H9 (cell line): ENCODE measurements around the gene KRTAP2-2. TPM values are rescaled to one million over a fixed set of nuclear protein-coding genes. Genes with fewer than 3 reads are reported as not detected.

Experiments used
- DNase-seq: peaks from one replicate; pipeline ENCODE4 v3.0.0-alpha.2; 2017
- H2AFZ ChIP-seq: one replicate; pipeline ENCODE4 v1.6.1; 2013; ENCODE audit warnings: mild to moderate bottlenecking, low read length, control low read depth, moderate library complexity
- H2AK5ac ChIP-seq: 2 replicates; pipeline ENCODE4 v1.6.1; 2013; ENCODE audit warnings: low read length, control low read depth, mixed read lengths; ENCODE audit not compliant: insufficient read length
- H2BK120ac ChIP-seq: one replicate; pipeline ENCODE4 v1.6.1; 2013; ENCODE audit warnings: low read depth, mild to moderate bottlenecking, low read length, control low read depth, inconsistent platforms; ENCODE audit not compliant: poor library complexity, severe bottlenecking
- H2BK12ac ChIP-seq: 2 replicates; pipeline ENCODE4 v1.6.1; 2013; ENCODE audit warnings: low read length, control low read depth, mixed read lengths, low read depth; ENCODE audit not compliant: insufficient read length
- H2BK15ac ChIP-seq: 2 replicates; pipeline ENCODE4 v1.6.1; 2013; ENCODE audit warnings: low read depth, low read length, control low read depth
- H2BK20ac ChIP-seq: one replicate; pipeline ENCODE4 v1.6.1; 2013; ENCODE audit warnings: low read depth, mild to moderate bottlenecking, low read length, control low read depth, inconsistent platforms; ENCODE audit not compliant: poor library complexity, severe bottlenecking
- H2BK5ac ChIP-seq: 2 replicates; pipeline ENCODE4 v1.6.1; 2013; ENCODE audit warnings: low read length, control low read depth, mixed read lengths; ENCODE audit not compliant: insufficient read length
- H3K14ac ChIP-seq: 2 replicates; pipeline ENCODE4 v1.6.1; 2013; ENCODE audit warnings: low read length, control low read depth; ENCODE audit not compliant: insufficient read depth
- H3K18ac ChIP-seq: 2 replicates; pipeline ENCODE4 v1.6.1; 2013; ENCODE audit warnings: low read depth, mild to moderate bottlenecking, mixed read lengths, low read length, control low read depth; ENCODE audit not compliant: insufficient read length
- H3K23ac ChIP-seq: 2 replicates; pipeline ENCODE4 v1.6.1; 2013; ENCODE audit warnings: low read length, control low read depth, mixed read lengths, low read depth; ENCODE audit not compliant: insufficient read length
- H3K23me2 ChIP-seq: 2 replicates; pipeline ENCODE4 v1.6.1; 2013; ENCODE audit warnings: low read depth, mild to moderate bottlenecking, mixed read lengths, low read length, control low read depth; ENCODE audit not compliant: insufficient read length, poor library complexity, severe bottlenecking
- H3K27ac ChIP-seq: 2 replicates; pipeline ENCODE4 v1.5.1; 2013; ENCODE audit warnings: low read length, control low read depth, mixed read lengths, low read depth; ENCODE audit not compliant: insufficient read length
- H3K27me3 ChIP-seq: 2 replicates; pipeline ENCODE4 v1.6.1; 2013; ENCODE audit warnings: low read length, control low read depth, inconsistent platforms; ENCODE audit not compliant: insufficient read depth
- H3K4ac ChIP-seq: 2 replicates; pipeline ENCODE4 v1.6.1; 2013; ENCODE audit warnings: low read depth, mild to moderate bottlenecking, control low read depth, inconsistent platforms, low read length, moderate library complexity
- H3K4me1 ChIP-seq: 2 replicates; pipeline ENCODE4 v1.6.1; 2013; ENCODE audit warnings: low read length, control low read depth, inconsistent platforms; ENCODE audit not compliant: insufficient read depth
- H3K4me2 ChIP-seq: 2 replicates; pipeline ENCODE4 v1.6.1; 2013; ENCODE audit warnings: low read length, control low read depth, mixed read lengths; ENCODE audit not compliant: insufficient read length, insufficient read depth
- H3K56ac ChIP-seq: 2 replicates; pipeline ENCODE4 v1.6.1; 2013; ENCODE audit warnings: low read depth, mild to moderate bottlenecking, mixed read lengths, low read length, control low read depth; ENCODE audit not compliant: insufficient read length
- H3K79me1 ChIP-seq: 2 replicates; pipeline ENCODE4 v1.6.1; 2013; ENCODE audit warnings: low read depth, mild to moderate bottlenecking, moderate library complexity, low read length, control low read depth, inconsistent platforms; ENCODE audit not compliant: insufficient read depth, poor library complexity, severe bottlenecking
- H3K79me2 ChIP-seq: 2 replicates; pipeline ENCODE4 v1.6.1; 2013; ENCODE audit warnings: low read length, control low read depth, inconsistent platforms; ENCODE audit not compliant: insufficient read depth
- H3K9ac ChIP-seq: 2 replicates; pipeline ENCODE4 v1.6.1; 2013; ENCODE audit warnings: low read length, control low read depth, mixed read lengths; ENCODE audit not compliant: insufficient read length; ENCODE audit errors: extremely low read depth
- H3K9me3 ChIP-seq: one replicate; pipeline ENCODE4 v1.6.1; 2013; ENCODE audit warnings: low read depth, low read length, inconsistent platforms; ENCODE audit not compliant: control insufficient read depth
- H3T11ph ChIP-seq: one replicate; pipeline ENCODE4 v1.6.1; 2013; ENCODE audit warnings: mild to moderate bottlenecking, low read length, control low read depth, inconsistent platforms
- H4K20me1 ChIP-seq: one replicate; pipeline ENCODE4 v1.6.1; 2013; ENCODE audit not compliant: control insufficient read depth, insufficient read length, insufficient read depth
- H4K5ac ChIP-seq: 2 replicates; pipeline ENCODE4 v1.6.1; 2013; ENCODE audit warnings: low read depth, mild to moderate bottlenecking, mixed read lengths, low read length, control low read depth; ENCODE audit not compliant: insufficient read length
- H4K8ac ChIP-seq: replicated peaks from 2 replicates; pipeline ENCODE4 v1.6.1; 2013; ENCODE audit warnings: low read length, control low read depth, mixed read lengths, low read depth; ENCODE audit not compliant: insufficient read length
- H4K91ac ChIP-seq: 2 replicates; pipeline ENCODE4 v1.6.1; 2013; ENCODE audit warnings: low read depth, mild to moderate bottlenecking, moderate library complexity, mixed read lengths, low read length, control low read depth; ENCODE audit not compliant: insufficient read length
- H3K27ac Mint-ChIP-seq, 3 experiments: 2 replicates in 2 of 3; 3 replicates in 1 of 3; pipeline ENCODE4 v1.8.0; 2020 to 2021; ENCODE audit warnings: mixed read lengths in 3 of 3, mild to moderate bottlenecking in 1 of 3, moderate library complexity in 1 of 3
- H3K27me3 Mint-ChIP-seq: 2 replicates; pipeline ENCODE4 v1.8.0; 2021; ENCODE audit warnings: low read depth, mild to moderate bottlenecking, moderate library complexity, mixed read lengths
- H3K36me3 Mint-ChIP-seq, 3 experiments: 2 replicates in 2 of 3; 3 replicates in 1 of 3; pipeline ENCODE4 v1.8.0; 2020 to 2021; ENCODE audit warnings: low read depth in 3 of 3, mixed read lengths in 3 of 3; ENCODE audit not compliant: insufficient read depth in 1 of 3
- H3K4me1 Mint-ChIP-seq, 2 experiments: 2 replicates each; pipeline ENCODE4 v1.8.0; 2020; ENCODE audit warnings: mixed read lengths in 2 of 2
- H3K4me3 Mint-ChIP-seq, 2 experiments: 2 replicates in 1 of 2; 3 replicates in 1 of 2; pipeline ENCODE4 v1.8.0; 2020 to 2021; ENCODE audit warnings: mild to moderate bottlenecking in 2 of 2, mixed read lengths in 2 of 2, moderate library complexity in 1 of 2
- H3K9me3 Mint-ChIP-seq, 2 experiments: 2 replicates in 1 of 2; 3 replicates in 1 of 2; pipeline ENCODE4 v1.8.0; 2020; ENCODE audit warnings: mild to moderate bottlenecking in 2 of 2, mixed read lengths in 2 of 2, moderate library complexity in 1 of 2
- CTCF ChIP-seq: fragments of 200-600 bp; sonication (generic); conservative IDR thresholded peaks from 3 replicates; pipeline ENCODE4 v1.8.0; 2021; ENCODE audit warnings: antibody characterized with exemption, mild to moderate bottlenecking
- WGBS: extraction: QIAGEN DNeasy Blood & Tissue Kit; methylation state at CpG from one replicate; pipeline ENCODE4 v1.1.7; 2013; ENCODE audit warnings: missing lambda C conversion rate, low lambda C conversion rate, mixed read lengths; ENCODE audit not compliant: insufficient read length; ENCODE audit errors: extremely low coverage; 5-methylcytosine and 5-hydroxymethylcytosine counted together
- total RNA-seq: library from RNA; stranded (reverse); gene quantifications from 2 replicates; pipeline ENCODE4 v1.2.1, GENCODE V29; 2021

Gene KRTAP2-2
- total RNA-seq, 1 experiment from 2014 or later, result not detected

GRCh38 chr17:41054025-41054424 lies 1.0 kb downstream of the KRTAP2-2 start:
- Mint-ChIP-seq H3K27ac (no peak overlapping the region), H3K36me3 (no peaks in the 10 kb centered on the region; a peak in 1 of 7 replicates), H3K4me1 (peaks cover 11% of the 10 kb centered on the region in 2 experiments), H3K9me3 (peaks cover 0 to 6% of the 10 kb centered on the region in 2 experiments; a peak in 2 of 5 replicates), H3K4me3 (no peak overlapping the region), H3K27me3 (no peaks in the 10 kb centered on the region)
- no peaks in the 10 kb centered on the region for H3K79me1 ChIP-seq
- no peak overlapping the region for H3K23ac ChIP-seq
- H2BK20ac ChIP-seq, result no peak overlapping the region
- H4K8ac ChIP-seq, result no peak overlapping the region
- H3K18ac ChIP-seq, result no peak overlapping the region
- H2BK120ac ChIP-seq, result no peak overlapping the region
- no peak for DNase-seq
- no peak overlapping the region for H3K27ac ChIP-seq
- H2BK15ac ChIP-seq, result no peak overlapping the region
- H3T11ph ChIP-seq, result no peak overlapping the region
- no peaks in the 10 kb centered on the region for H3K79me2 ChIP-seq
- no peak overlapping the region for H3K4ac ChIP-seq
- no peak overlapping the region for H2BK5ac ChIP-seq
- no peaks in the 10 kb centered on the region for H3K27me3 ChIP-seq
- H3K9me3 ChIP-seq, result no peaks in the 10 kb centered on the region
- no peaks in the 10 kb centered on the region for H3K4me1 ChIP-seq
- H3K14ac ChIP-seq, result no peak overlapping the region
- no peak for TF ChIP-seq CTCF
- no peak overlapping the region for H3K56ac ChIP-seq
- H3K4me2 ChIP-seq, result no peak overlapping the region
- no peak overlapping the region for H2AFZ ChIP-seq
- H3K9ac ChIP-seq, result no peak overlapping the region
- H3K23me2 ChIP-seq, result no peaks in the 10 kb centered on the region
- no peak overlapping the region for H2AK5ac ChIP-seq
- no CpG with 5 or more reads among the region's 4 CpGs for WGBS
- H4K20me1 ChIP-seq, result no peaks in the 10 kb centered on the region
- no peak overlapping the region for H4K5ac ChIP-seq
- H4K91ac ChIP-seq, result no peak overlapping the region
- no peak overlapping the region for H2BK12ac ChIP-seq
